ENCODE data around the gene STAM.

STAM gene

DNA sequence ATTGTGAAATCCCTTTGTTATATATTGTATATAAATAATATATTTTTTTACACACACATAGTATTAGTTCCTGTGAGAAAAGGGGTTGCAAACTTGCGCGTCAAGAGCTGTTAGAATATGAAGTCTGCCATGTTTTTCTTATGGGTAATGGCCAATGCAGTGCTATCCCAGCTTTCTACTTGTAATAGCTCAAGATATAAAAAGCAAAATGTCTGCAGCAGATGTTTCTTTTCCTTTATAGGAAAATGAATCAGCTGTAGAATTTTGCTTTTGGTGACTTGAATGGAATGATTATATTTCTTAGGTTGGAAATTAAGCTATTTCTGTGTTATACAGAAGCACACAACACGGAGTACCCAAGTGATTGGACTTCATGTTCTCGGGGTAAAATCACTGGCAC is 54.7 kb downstream of the STAM start:
- DNase-seq (ENCODE audit: extremely low read depth, low read depth), result no peak
- H3K4me3 ChIP-seq (replicated peaks; ENCODE audit: low read depth, low read length), result no peak overlapping the region
- TF ChIP-seq, protein P1, sequence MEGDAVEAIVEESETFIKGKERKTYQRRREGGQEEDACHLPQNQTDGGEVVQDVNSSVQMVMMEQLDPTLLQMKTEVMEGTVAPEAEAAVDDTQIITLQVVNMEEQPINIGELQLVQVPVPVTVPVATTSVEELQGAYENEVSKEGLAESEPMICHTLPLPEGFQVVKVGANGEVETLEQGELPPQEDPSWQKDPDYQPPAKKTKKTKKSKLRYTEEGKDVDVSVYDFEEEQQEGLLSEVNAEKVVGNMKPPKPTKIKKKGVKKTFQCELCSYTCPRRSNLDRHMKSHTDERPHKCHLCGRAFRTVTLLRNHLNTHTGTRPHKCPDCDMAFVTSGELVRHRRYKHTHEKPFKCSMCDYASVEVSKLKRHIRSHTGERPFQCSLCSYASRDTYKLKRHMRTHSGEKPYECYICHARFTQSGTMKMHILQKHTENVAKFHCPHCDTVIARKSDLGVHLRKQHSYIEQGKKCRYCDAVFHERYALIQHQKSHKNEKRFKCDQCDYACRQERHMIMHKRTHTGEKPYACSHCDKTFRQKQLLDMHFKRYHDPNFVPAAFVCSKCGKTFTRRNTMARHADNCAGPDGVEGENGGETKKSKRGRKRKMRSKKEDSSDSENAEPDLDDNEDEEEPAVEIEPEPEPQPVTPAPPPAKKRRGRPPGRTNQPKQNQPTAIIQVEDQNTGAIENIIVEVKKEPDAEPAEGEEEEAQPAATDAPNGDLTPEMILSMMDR (IDR thresholded peaks at IDR 0.05; ENCODE audit: low read depth, low read length, missing control alignments), result no peak

DNA sequence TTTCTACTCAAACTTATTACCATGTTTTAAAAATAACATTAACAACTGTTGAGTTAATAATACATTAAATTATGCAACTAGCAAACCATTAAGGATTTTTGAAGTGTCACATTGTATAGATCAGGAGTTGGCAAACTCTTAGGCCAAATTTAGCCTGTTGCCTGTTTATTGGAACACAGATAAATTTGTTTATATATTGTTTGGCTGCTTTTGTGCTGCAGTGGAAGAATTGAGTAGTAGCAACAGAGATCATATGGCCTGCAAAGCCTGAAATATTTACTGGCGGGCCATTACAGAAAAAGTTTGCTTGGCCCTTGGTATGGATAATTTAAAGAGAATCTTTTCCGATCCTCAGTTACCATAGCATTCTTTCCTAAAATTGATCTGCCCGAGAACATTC is 57.4 kb downstream of the STAM start:
- no peak for DNase-seq (ENCODE audit: extremely low read depth, low read depth)
- TF ChIP-seq, protein P1 (IDR thresholded peaks at IDR 0.05; ENCODE audit: low read depth, low read length, missing control alignments), result no peak
- H3K4me3 ChIP-seq (replicated peaks; ENCODE audit: low read depth, low read length), result no peak overlapping the region

DNA sequence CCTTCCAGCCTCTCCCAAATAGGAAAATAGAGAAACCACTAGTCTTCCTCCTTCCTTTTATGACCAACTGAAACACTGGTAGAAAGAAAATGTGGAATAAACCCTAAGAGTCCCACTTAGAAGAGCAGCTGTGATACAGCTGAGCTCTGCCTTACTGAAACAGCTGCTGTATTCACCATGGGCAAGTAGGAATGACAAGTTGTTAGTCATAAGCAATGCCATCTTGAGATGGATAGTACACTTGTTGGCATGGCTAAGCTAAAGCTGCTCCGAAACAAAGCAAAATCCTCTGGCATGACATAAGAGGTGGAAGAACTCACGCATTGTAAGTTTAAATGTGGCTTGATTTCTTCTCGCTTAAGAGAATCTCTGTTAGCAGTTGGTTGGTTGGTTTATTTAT is 59.8 kb downstream of the STAM start:
- TF ChIP-seq, protein P1 (IDR thresholded peaks at IDR 0.05; ENCODE audit: low read depth, low read length, missing control alignments), result no peak
- no peak for DNase-seq (ENCODE audit: extremely low read depth, low read depth)
- no peak overlapping the region for H3K4me3 ChIP-seq (replicated peaks; ENCODE audit: low read depth, low read length)

DNA sequence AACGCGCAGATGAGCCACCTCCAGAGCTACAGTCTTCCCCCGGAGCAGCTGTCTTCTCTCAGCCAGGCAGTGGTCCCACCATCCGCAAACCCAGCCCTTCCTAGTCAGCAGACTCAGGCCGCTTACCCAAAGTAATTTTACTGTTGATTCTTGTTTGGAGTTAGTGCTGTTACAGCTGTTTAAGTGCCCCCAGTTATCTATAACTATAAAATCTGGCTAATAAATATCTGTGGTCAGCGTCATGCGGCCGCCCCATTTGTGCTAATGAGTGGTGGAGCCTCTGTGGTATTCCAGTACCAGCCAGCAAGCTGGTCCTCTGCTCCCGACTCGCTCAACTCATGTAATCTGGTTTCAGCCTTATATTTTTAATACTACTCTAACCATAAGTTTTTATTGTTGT is 64.9 kb downstream of the STAM start:
- DNase-seq (ENCODE audit: extremely low read depth, low read depth), result no peak
- no peak overlapping the region for H3K4me3 ChIP-seq (replicated peaks; ENCODE audit: low read depth, low read length)
- TF ChIP-seq, protein P1 (IDR thresholded peaks at IDR 0.05; ENCODE audit: low read depth, low read length, missing control alignments), result no peak

DNA sequence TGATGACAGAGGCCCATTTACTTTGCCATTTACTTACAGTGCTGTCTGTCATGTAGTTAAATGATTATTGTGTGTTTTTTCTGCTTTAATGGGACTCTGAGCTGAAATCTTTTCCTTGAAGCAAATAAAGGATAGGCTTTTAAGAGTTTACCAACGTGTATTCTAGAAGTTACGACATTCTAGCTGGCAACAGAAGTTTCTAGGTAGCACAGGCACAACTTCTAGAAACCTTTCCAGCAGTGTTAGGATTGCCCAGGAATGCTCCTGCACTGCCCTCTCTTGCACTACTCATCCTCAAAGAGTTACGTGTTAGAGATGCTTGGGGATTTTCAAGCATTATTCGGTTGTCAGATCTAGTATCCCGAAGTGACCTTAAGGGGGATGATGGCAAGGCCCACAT is 65.5 kb downstream of the STAM start:
- DNase-seq (ENCODE audit: extremely low read depth, low read depth), result no peak
- TF ChIP-seq, protein P1 (IDR thresholded peaks at IDR 0.05; ENCODE audit: low read depth, low read length, missing control alignments), result no peak
- H3K4me3 ChIP-seq (replicated peaks; ENCODE audit: low read depth, low read length), result no peak overlapping the region

DNA sequence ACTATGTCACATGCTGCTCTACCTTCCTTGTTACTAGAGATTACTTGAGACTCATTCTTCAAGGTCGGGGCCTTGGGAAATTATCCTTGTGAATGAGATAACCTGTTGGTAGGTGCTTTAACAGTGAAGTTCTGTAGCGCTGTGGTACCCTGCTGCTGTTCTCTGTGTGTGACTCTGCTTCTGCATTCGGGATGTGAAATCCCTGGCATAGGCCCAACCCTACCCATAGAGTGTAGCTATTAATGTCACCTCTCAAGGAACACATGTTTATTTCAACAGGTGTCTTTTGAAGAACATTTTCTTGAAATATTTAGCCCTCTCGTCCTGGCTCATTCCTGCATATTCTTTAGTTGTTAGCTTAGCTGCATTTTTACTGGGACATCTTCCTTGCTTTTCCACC is 66.2 kb downstream of the STAM start:
- TF ChIP-seq, protein P1 (IDR thresholded peaks at IDR 0.05; ENCODE audit: low read depth, low read length, missing control alignments), result no peak

GRCh38 chr10:17712053-17712452 is 68.1 kb downstream of the STAM start:
- TF ChIP-seq, protein P1 (IDR thresholded peaks at IDR 0.05; ENCODE audit: low read depth, low read length, missing control alignments), result no peak
- DNase-seq (ENCODE audit: extremely low read depth, low read depth), result no peak
- no peak overlapping the region for H3K4me3 ChIP-seq (replicated peaks; ENCODE audit: low read depth, low read length)

More for the DNA sequence above, 66.2 kb downstream of the STAM start:
- no peak for DNase-seq (ENCODE audit: extremely low read depth, low read depth)
- no peak overlapping the region for H3K4me3 ChIP-seq (replicated peaks; ENCODE audit: low read depth, low read length)
